ENCODE data around the gene AKAP7.
"Not testable (repeated sequence)": the region's sequence is repeated elsewhere in the genome, so short reads cannot be mapped to it uniquely, and the experiment has no call there.

Gene AKAP7

DNA sequence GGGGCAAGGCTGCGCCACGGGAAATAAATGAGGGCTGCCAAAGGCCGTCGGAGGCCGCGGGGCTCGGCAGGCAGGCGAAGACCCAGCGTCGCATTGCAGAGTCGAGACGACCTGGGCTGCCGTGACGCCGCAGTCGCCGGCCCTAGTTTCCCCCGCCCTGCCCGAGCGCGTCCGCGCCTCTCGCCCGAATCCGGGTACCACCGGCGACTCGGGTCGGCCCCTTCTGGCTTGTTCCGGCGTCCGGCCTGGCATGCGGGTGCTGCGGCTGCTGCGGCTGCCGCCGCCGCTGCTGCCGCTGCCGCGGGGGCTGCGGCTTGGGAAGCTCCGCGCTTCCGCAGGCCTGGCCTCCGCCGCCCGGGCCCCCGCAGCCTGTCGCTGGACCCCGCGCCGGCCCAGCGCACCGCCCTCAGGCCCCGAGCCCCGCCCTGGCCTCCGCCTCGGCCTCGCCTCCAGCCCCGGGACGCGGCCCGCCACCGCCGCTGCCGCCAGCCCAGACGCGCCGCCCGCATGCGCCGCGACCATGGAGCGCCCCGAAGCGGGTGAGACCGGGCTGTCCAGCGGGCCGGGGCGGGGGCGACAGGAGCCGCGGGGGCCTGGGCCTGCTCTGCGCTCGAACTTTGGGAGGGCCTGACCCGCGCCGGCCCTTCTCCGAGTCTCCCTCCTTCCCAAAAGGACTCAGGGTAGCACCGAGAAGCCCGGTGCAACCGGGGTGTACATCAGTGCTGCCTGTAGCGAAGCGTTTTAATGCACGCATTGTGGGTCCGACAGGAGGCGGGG is at the start of gene AKAP7:
AKAP7 (plus strand) TSS at position 224 of the 777 bp plus-strand sequence; CDS start at position 521, 297 bp downstream.
- Histone ChIP-seq H3K9ac (peak within 1 kb of the TSS; percentile 83 to 93 (median 90)), H3K36me3 (no peaks in the 10 kb centered on the region), H3K9me3 (replicated peaks in 1 of 11) (no peaks in the 10 kb centered on the region; a peak in 1 of 22 replicates), H3K27me3 (peaks cover 0 to 30% (median 10%) of the 10 kb centered on the region in 11 experiments; a peak in 13 of 22 replicates), H3K27ac (peak within 1 kb of the TSS; percentile 66 to 93 (median 89); a peak in 21 of 22 replicates), H4K20me1 (no peaks in the 10 kb centered on the region), H3K4me3 (peak within 1 kb of the TSS; percentile 62 to 85 (median 78)), H3K4me2 (peak within 1 kb of the TSS; percentile 76 to 94 (median 86)), H3K4me1 (peaks cover 12 to 23% (median 19%) of the 10 kb centered on the region in 10 experiments)
- TF ChIP-seq Cebpa-rat (IDR thresholded peaks at IDR 0.05), result no peak

DNA sequence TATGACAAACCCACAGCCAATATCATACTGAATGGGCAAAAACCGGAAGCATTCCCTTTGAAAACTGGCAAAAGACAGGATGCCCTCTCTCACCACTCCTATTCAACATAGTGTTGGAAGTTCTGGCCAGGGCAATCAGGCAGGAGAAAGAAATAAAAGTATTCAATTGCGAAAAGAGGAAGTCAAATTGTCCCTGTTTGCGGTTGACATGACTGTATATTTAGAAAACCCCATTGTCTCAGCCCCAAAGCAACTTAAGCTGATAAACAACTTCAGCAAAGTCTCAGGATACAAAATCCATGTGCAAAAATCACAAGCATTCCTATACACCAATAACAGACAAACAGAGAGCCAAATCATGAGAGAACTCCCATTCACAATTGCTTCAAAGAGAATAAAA is 44.9 kb upstream of the AKAP7 start:
- peaks cover 0 to 11% (median 8%) of the 10 kb centered on the region in 10 experiments; a peak in 12 of 20 replicates for H3K4me1 ChIP-seq
- not testable (repeated sequence) for H3K27me3 ChIP-seq, H3K4me3 ChIP-seq, H3K9ac ChIP-seq, H4K20me1 ChIP-seq, H3K36me3 ChIP-seq
- H3K9me3 ChIP-seq (replicated peaks in 1 of 11), result peaks cover 39 to 51% (median 47%) of the 10 kb centered on the region in 11 experiments
- H3K27ac ChIP-seq, result 0 out of 22 replicates have a peak overlapping the region, but pooled peaks of 2 of the 11 experiments have one; percentile 5 to 9
- peak overlapping the region; percentile 22 to 52 (median 38); a peak in 14 of 22 replicates for H3K4me2 ChIP-seq

GRCh38 chr6:131091944-131092343 is 43.3 kb upstream of the AKAP7 start:
- not testable (repeated sequence) for H3K4me2 ChIP-seq, H3K9ac ChIP-seq, H3K27ac ChIP-seq, H3K27me3 ChIP-seq, H4K20me1 ChIP-seq, H3K4me3 ChIP-seq, H3K36me3 ChIP-seq
- peaks cover 0 to 11% (median 8%) of the 10 kb centered on the region in 10 experiments; a peak in 12 of 20 replicates for H3K4me1 ChIP-seq
- peaks cover 30 to 42% (median 36%) of the 10 kb centered on the region in 11 experiments for H3K9me3 ChIP-seq (replicated peaks in 1 of 11)

GRCh38 chr6:131093334-131093733 is 41.9 kb upstream of the AKAP7 start:
- Histone ChIP-seq H3K4me1 (peaks cover 0 to 11% (median 8%) of the 10 kb centered on the region in 10 experiments; a peak in 12 of 20 replicates), H3K27ac (no peak overlapping the region), H3K9ac (no peak overlapping the region), H3K4me3 (no peak overlapping the region), H3K36me3 (no peaks in the 10 kb centered on the region), H3K27me3 (no peaks in the 10 kb centered on the region), H3K4me2 (no peak overlapping the region), H3K9me3 (replicated peaks in 1 of 11) (peaks cover 23 to 36% (median 31%) of the 10 kb centered on the region in 11 experiments), H4K20me1 (no peaks in the 10 kb centered on the region)
- TF ChIP-seq Cebpa-rat (IDR thresholded peaks at IDR 0.05), result no peak

DNA sequence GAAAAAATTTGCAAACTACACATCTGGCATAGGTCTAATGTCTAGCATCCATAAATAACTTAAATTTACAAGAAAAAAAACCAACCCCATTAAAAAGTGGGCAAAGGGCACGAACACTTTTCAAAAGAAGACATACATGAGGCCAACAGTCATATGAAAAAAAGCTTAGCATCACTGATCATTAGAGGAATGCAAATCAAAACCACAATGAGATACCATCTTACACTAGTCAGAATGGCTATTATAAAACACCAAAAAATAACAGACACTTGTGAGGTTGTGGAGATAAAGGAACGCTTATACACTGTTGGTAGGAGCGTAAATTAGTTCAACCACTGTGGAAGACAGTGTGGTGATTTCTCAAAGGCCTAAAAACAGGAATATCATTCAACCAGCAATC is 38.5 kb upstream of the AKAP7 start:
- no peak overlapping the region for H3K4me3 ChIP-seq
- H4K20me1 ChIP-seq, result no peaks in the 10 kb centered on the region
- no peaks in the 10 kb centered on the region for H3K4me1 ChIP-seq
- no peak overlapping the region for H3K4me2 ChIP-seq
- H3K9me3 ChIP-seq (replicated peaks in 1 of 11), result peaks cover 23 to 43% (median 36%) of the 10 kb centered on the region in 11 experiments
- no peaks in the 10 kb centered on the region for H3K27me3 ChIP-seq
- H3K9ac ChIP-seq, result no peak overlapping the region
- no peak overlapping the region for H3K27ac ChIP-seq
- no peak for TF ChIP-seq Cebpa-rat (IDR thresholded peaks at IDR 0.05)
- no peaks in the 10 kb centered on the region for H3K36me3 ChIP-seq

- no peak overlapping the region for H3K27ac ChIP-seq
- H3K4me3 ChIP-seq, result no peak overlapping the region
- no peaks in the 10 kb centered on the region for H3K4me1 ChIP-seq
- no peaks in the 10 kb centered on the region for H4K20me1 ChIP-seq
- H3K9me3 ChIP-seq (replicated peaks in 1 of 11), result peaks cover 0 to 14% (median 8%) of the 10 kb centered on the region in 11 experiments; a peak in 10 of 22 replicates
- no peak overlapping the region for H3K4me2 ChIP-seq
- no peak for TF ChIP-seq Cebpa-rat (IDR thresholded peaks at IDR 0.05)
- H3K9ac ChIP-seq, result no peak overlapping the region
- H3K36me3 ChIP-seq, result no peaks in the 10 kb centered on the region
- H3K27me3 ChIP-seq, result no peaks in the 10 kb centered on the region
Measured at GRCh38 chr6:131101911-131102680, 33.2 kb upstream of the AKAP7 start.

DNA sequence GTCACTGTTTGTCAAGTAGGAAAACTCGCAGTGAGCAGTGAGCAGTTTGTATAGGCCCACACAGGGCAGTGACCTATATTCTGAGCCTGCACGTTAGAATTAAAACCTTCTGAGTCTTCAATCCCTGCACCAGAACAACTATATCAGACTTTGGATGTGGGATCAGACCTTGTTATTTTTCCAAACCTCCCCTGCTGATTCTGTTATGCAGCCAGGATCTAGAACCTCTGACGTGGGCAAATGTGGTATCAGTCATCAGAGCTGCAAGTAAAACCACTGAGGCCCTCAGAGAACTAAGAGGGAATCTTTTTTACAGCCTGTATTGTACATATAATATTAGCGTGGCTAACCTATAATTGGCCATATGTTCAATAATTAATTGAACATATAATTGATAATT is 32.0 kb upstream of the AKAP7 start:
- Histone ChIP-seq H3K4me3 (no peak overlapping the region), H3K9ac (no peak overlapping the region), H3K4me2 (no peak overlapping the region), H3K27me3 (no peaks in the 10 kb centered on the region), H3K4me1 (peaks cover 0 to 5% (median 4%) of the 10 kb centered on the region in 10 experiments; a peak in 9 of 20 replicates), H4K20me1 (no peaks in the 10 kb centered on the region), H3K36me3 (no peaks in the 10 kb centered on the region), H3K9me3 (replicated peaks in 1 of 11) (peaks cover 0 to 14% (median 8%) of the 10 kb centered on the region in 11 experiments; a peak in 10 of 22 replicates), H3K27ac (no peak overlapping the region)
- TF ChIP-seq Cebpa-rat (IDR thresholded peaks at IDR 0.05), result no peak

GRCh38 chr6:131103901-131104300 is 31.4 kb upstream of the AKAP7 start:
- Histone ChIP-seq H3K4me3 (no peak overlapping the region), H3K4me1 (peaks cover 0 to 7% (median 5%) of the 10 kb centered on the region in 10 experiments; a peak in 9 of 20 replicates), H3K36me3 (no peaks in the 10 kb centered on the region), H3K27me3 (no peaks in the 10 kb centered on the region), H3K9ac (no peak overlapping the region), H4K20me1 (no peaks in the 10 kb centered on the region), H3K27ac (no peak overlapping the region), H3K9me3 (replicated peaks in 1 of 11) (peaks cover 0 to 13% (median 8%) of the 10 kb centered on the region in 11 experiments; a peak in 10 of 22 replicates), H3K4me2 (no peak overlapping the region)
- no peak for TF ChIP-seq Cebpa-rat (IDR thresholded peaks at IDR 0.05)

DNA sequence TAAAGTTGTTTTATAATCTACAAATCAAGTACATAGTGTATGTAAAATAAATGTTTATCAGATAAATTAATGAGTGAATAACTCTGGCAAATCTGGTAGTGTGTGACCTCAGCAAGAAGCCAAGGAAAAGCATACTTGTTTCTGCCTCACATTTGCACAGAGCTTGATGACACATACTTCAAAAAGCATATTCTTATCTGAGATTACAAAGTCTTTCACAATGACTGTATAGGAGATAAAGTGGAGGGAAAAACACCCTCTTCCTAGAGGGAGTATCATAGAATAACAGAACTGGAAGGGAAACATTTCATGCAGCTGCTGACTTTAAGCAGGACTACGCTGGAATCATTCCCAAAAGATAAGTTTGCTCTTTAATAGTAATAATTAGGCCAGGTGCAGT is 28.1 kb upstream of the AKAP7 start:
- Histone ChIP-seq H3K27me3 (no peaks in the 10 kb centered on the region), H3K27ac (no peak overlapping the region), H3K4me3 (no peak overlapping the region), H3K9me3 (replicated peaks in 1 of 11) (no peaks in the 10 kb centered on the region), H3K4me1 (peaks cover 0 to 7% (median 5%) of the 10 kb centered on the region in 10 experiments; a peak in 9 of 20 replicates), H3K36me3 (no peaks in the 10 kb centered on the region), H4K20me1 (no peaks in the 10 kb centered on the region), H3K9ac (no peak overlapping the region), H3K4me2 (no peak overlapping the region)
- no peak for TF ChIP-seq Cebpa-rat (IDR thresholded peaks at IDR 0.05)
